Measurements from ENCODE around the gene NSUN5. TPM values are rescaled to one million over a fixed set of nuclear protein-coding genes. Genes with fewer than 3 reads are reported as not detected.

NSUN5 gene
- total RNA-seq, 2 donors from 2014 or later = 18.8 to 27.2 TPM

GRCh38 chr7:73340514-73340913 lies 31.9 kb upstream of the NSUN5 start:
- intact Hi-C loops (cut with DNase I) = loop anchor here (5.0 kb wide), 1 partner anchor 107 kb away; no protein-coding TSS in a partner anchor
- Histone ChIP-seq H3K4me1 (peaks cover 8% of the 10 kb centered on the region), H3K27ac (no peak overlapping the region), H3K36me3 (replicated peaks in 1 of 2; ENCODE audit: insufficient read depth in 1 of 2, low read depth in 2 of 2) (no peaks in the 10 kb centered on the region), H3K9me3 (no peaks in the 10 kb centered on the region), H3K4me3 (no peak overlapping the region), H3K27me3 (no peaks in the 10 kb centered on the region)
- ATAC-seq (no peak), DNase-seq (no peak)
- TF ChIP-seq, protein P1, sequence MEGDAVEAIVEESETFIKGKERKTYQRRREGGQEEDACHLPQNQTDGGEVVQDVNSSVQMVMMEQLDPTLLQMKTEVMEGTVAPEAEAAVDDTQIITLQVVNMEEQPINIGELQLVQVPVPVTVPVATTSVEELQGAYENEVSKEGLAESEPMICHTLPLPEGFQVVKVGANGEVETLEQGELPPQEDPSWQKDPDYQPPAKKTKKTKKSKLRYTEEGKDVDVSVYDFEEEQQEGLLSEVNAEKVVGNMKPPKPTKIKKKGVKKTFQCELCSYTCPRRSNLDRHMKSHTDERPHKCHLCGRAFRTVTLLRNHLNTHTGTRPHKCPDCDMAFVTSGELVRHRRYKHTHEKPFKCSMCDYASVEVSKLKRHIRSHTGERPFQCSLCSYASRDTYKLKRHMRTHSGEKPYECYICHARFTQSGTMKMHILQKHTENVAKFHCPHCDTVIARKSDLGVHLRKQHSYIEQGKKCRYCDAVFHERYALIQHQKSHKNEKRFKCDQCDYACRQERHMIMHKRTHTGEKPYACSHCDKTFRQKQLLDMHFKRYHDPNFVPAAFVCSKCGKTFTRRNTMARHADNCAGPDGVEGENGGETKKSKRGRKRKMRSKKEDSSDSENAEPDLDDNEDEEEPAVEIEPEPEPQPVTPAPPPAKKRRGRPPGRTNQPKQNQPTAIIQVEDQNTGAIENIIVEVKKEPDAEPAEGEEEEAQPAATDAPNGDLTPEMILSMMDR (IDR thresholded peaks at IDR 0.05) = no peak
- TF ChIP-seq POLR2A (IDR thresholded peaks at IDR 0.05) = no peak
- 77 to 79% methylated on average over 7 of the region's 7 CpGs for WGBS, 2 donors

- 63 to 67% methylated on average over 10 of the region's 10 CpGs for WGBS, 2 donors
- Histone ChIP-seq H3K9me3 (no peaks in the 10 kb centered on the region), H3K36me3 (replicated peaks in 1 of 2; ENCODE audit: insufficient read depth in 1 of 2, low read depth in 2 of 2) (no peaks in the 10 kb centered on the region), H3K27me3 (no peaks in the 10 kb centered on the region), H3K4me1 (peaks cover 8% of the 10 kb centered on the region), H3K27ac (no peak overlapping the region), H3K4me3 (no peak overlapping the region)
- intact Hi-C loops (cut with DNase I) = no loop called here
- TF ChIP-seq, protein P1 (IDR thresholded peaks at IDR 0.05) = no peak
- TF ChIP-seq POLR2A (IDR thresholded peaks at IDR 0.05) = no peak
- ATAC-seq (no peak), DNase-seq (no peak)
Measured at GRCh38 chr7:73338321-73338720, 29.7 kb upstream of the NSUN5 start.

GRCh38 chr7:73332447-73332846 lies 23.8 kb upstream of the NSUN5 start:
- WGBS, 2 donors = 75 to 80% methylated on average over 6 of the region's 6 CpGs
- no peaks in the 10 kb centered on the region for H3K36me3 ChIP-seq (replicated peaks in 1 of 2; ENCODE audit: insufficient read depth in 1 of 2, low read depth in 2 of 2)
- H3K27ac ChIP-seq = no peak overlapping the region
- no peaks in the 10 kb centered on the region for H3K27me3 ChIP-seq
- H3K4me3 ChIP-seq = no peak overlapping the region
- TF ChIP-seq, protein P1 (IDR thresholded peaks at IDR 0.05) = no peak
- TF ChIP-seq POLR2A (IDR thresholded peaks at IDR 0.05) = no peak
- ATAC-seq = no peak
- H3K4me1 ChIP-seq = no peaks in the 10 kb centered on the region
- no peaks in the 10 kb centered on the region for H3K9me3 ChIP-seq
- intact Hi-C loops (cut with DNase I) = no loop called here
- DNase-seq = no peak

DNA sequence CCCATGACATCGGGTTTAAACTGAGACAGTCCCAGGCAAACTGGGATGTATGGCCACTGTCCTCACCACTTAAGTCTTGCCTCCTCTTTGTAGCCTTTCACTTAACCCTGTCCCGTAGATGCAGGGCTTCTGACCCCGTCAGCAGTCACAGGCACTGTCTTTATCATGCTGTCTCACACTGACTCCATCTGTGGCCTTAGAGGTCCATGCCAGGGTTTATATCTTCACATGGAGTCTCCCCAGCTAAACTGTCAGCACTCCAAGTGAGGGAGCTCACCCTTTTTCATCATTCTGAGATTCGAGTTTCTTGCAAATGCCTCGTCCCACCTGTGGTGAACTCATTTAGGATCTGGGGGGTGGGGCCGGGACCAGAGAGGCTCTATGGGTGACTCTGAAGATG lies 22.1 kb upstream of the NSUN5 start:
- 55 to 63% methylated on average over 6 of the region's 6 CpGs for WGBS, 2 donors
- H3K27ac ChIP-seq = no peak overlapping the region

More for the DNA sequence above, 22.1 kb upstream of the NSUN5 start:
- Histone ChIP-seq H3K36me3 (replicated peaks in 1 of 2; ENCODE audit: insufficient read depth in 1 of 2, low read depth in 2 of 2) (no peaks in the 10 kb centered on the region), H3K27me3 (no peaks in the 10 kb centered on the region), H3K9me3 (no peaks in the 10 kb centered on the region), H3K4me1 (no peaks in the 10 kb centered on the region), H3K4me3 (no peak overlapping the region)
- no peak for ATAC-seq
- TF ChIP-seq, protein P1 (IDR thresholded peaks at IDR 0.05) = no peak
- no peak for TF ChIP-seq POLR2A (IDR thresholded peaks at IDR 0.05)
- intact Hi-C loops (cut with DNase I) = no loop called here
- DNase-seq = no peak

All from body of pancreas (tissue), 4 donors.